B cell (primary cell): ENCODE data around the gene ALDH8A1. TPM values are rescaled to one million over a fixed set of nuclear protein-coding genes. Genes with fewer than 3 reads are reported as not detected.

Experiments used
- ATAC-seq: fragments of 200-7000 bp; cut with Tn5 transposase; one replicate; pipeline ENCODE4 v1.10.0; 2021; ENCODE audit warnings: low read depth, mild to moderate bottlenecking, moderate number of reproducible peaks, moderate library complexity
- CTCF ChIA-PET: fragments of 350-600 bp; sonication (Branson Sonifier 250); formaldehyde crosslinking; loops from one replicate; lab custom pipeline; 2021; ENCODE audit warnings: antibody characterized with exemption, inconsistent platforms; lab: Charles Lee
- POLR2A ChIA-PET: fragments of 350-600 bp; sonication (Branson Sonifier 250); formaldehyde crosslinking; loops from one replicate; lab custom pipeline; 2021; ENCODE audit warnings: antibody characterized with exemption; lab: Charles Lee
- DNase-seq: peaks from one replicate; pipeline ENCODE4 v3.0.0; 2013
- H2AFZ ChIP-seq: 2 replicates; pipeline ENCODE4 v1.6.1; 2012; ENCODE audit warnings: mild to moderate bottlenecking, low read depth, low read length; ENCODE audit not compliant: insufficient read depth, poor library complexity, severe bottlenecking
- H3K27ac ChIP-seq, 2 donors: 1 replicate in 1 of 2; 2 replicates in 1 of 2; pipeline ENCODE4 v1.5.1; 2012 to 2013; ENCODE audit warnings: low read length in 2 of 2, mild to moderate bottlenecking in 2 of 2, moderate library complexity in 1 of 2
- H3K27me3 ChIP-seq, 4 experiments: fragments of 200-600 bp in 1 of 4; sonication (generic) in 1 of 4; replicated peaks in 1 of 4; 1 replicate in 2 of 4; 2 replicates in 2 of 4; pipeline versions ENCODE4 v1.6.1 to v1.7.0; 2013 to 2016; ENCODE audit warnings: low read length in 3 of 4, mild to moderate bottlenecking in 2 of 4, mixed read lengths in 1 of 4, moderate library complexity in 1 of 4; ENCODE audit not compliant: insufficient read depth in 4 of 4, control insufficient read depth in 3 of 4; ENCODE audit errors: control extremely low read depth in 1 of 4
- H3K36me3 ChIP-seq, 2 experiments: replicated peaks in 1 of 2; 1 replicate in 1 of 2; 2 replicates in 1 of 2; pipeline versions ENCODE4 v1.6.1 to v1.7.1; 2013; ENCODE audit warnings: low read length in 1 of 2; ENCODE audit not compliant: insufficient read depth in 2 of 2, control insufficient read depth in 1 of 2; ENCODE audit errors: control extremely low read depth in 1 of 2, extremely low read depth in 1 of 2
- H3K4me1 ChIP-seq, 2 donors: fragments of 200-600 bp in 1 of 2; sonication (generic) in 1 of 2; 1 replicate in 1 of 2; 2 replicates in 1 of 2; pipeline versions ENCODE4 v1.5.1 to v1.6.1; 2013 to 2017; ENCODE audit warnings: low read length in 2 of 2; ENCODE audit not compliant: control insufficient read depth in 2 of 2, insufficient read depth in 2 of 2
- H3K4me2 ChIP-seq: replicated peaks from 2 replicates; pipeline ENCODE3; 2012; ENCODE audit warnings: mild to moderate bottlenecking, low read depth, low read length; ENCODE audit not compliant: poor library complexity, severe bottlenecking
- H3K4me3 ChIP-seq, 5 experiments: fragments of 200-600 bp in 1 of 5; sonication (generic) in 1 of 5; 1 replicate in 3 of 5; 2 replicates in 2 of 5; pipeline versions ENCODE4 v1.5.1 to v1.7.0; 2011 to 2016; ENCODE audit warnings: low read length in 4 of 5, mild to moderate bottlenecking in 4 of 5, low read depth in 2 of 5, control low read depth in 1 of 5, moderate library complexity in 1 of 5; ENCODE audit not compliant: insufficient read depth in 1 of 5; ENCODE audit errors: control extremely low read depth in 1 of 5, extremely low read depth in 1 of 5
- H3K79me2 ChIP-seq: fragments of 200-600 bp; sonication (generic); one replicate; pipeline ENCODE4 v1.6.0; 2016; ENCODE audit warnings: low read length; ENCODE audit not compliant: control insufficient read depth, insufficient read depth
- H3K9ac ChIP-seq: fragments of 200-600 bp; sonication (generic); 2 replicates; pipeline ENCODE4 v1.6.1; 2017; ENCODE audit warnings: mild to moderate bottlenecking, low read length, moderate library complexity
- H3K9me3 ChIP-seq, 3 donors: one replicate each; pipeline versions ENCODE4 v1.6.1 to v1.7.1; 2013; ENCODE audit warnings: low read length in 2 of 3; ENCODE audit not compliant: control insufficient read depth in 2 of 3, insufficient read depth in 1 of 3; ENCODE audit errors: control extremely low read depth in 1 of 3
- H4K20me1 ChIP-seq: 2 replicates; pipeline ENCODE4 v1.6.0; 2012; ENCODE audit warnings: mild to moderate bottlenecking, low read length; ENCODE audit not compliant: insufficient read depth, control insufficient read depth, poor library complexity, severe bottlenecking
- H3K27ac Mint-ChIP-seq: one replicate; pipeline ENCODE4 v1.8.0; 2021; ENCODE audit warnings: mixed read lengths
- H3K27me3 Mint-ChIP-seq: one replicate; pipeline ENCODE4 v1.8.0; 2021; ENCODE audit warnings: mixed read lengths
- H3K4me1 Mint-ChIP-seq: one replicate; pipeline ENCODE4 v1.8.0; 2021; ENCODE audit warnings: mixed read lengths
- H3K4me3 Mint-ChIP-seq: one replicate; pipeline ENCODE4 v1.8.0; 2021; ENCODE audit warnings: mixed read lengths
- H3K9me3 Mint-ChIP-seq: one replicate; pipeline ENCODE4 v1.8.0; 2022; ENCODE audit warnings: mixed read lengths; ENCODE audit not compliant: insufficient read depth
- EZH2 ChIP-seq: IDR thresholded peaks from 2 replicates; pipeline ENCODE4 v1.6.1; 2012; ENCODE audit warnings: borderline replicate concordance, low read depth, mild to moderate bottlenecking, moderate library complexity, low read length; ENCODE audit not compliant: insufficient read depth, poor library complexity, severe bottlenecking
- WGBS: methylation state at CpG from one replicate; pipeline ENCODE4 v1.1.5; 2013; ENCODE audit warnings: missing lambda C conversion rate; ENCODE audit not compliant: insufficient coverage; 5-methylcytosine and 5-hydroxymethylcytosine counted together
- intact Hi-C: fragments of 100-400 bp; cut with micrococcal nuclease; formaldehyde crosslinking; loops from one replicate; pipeline ENCODE4 v1.10.0; 2022
- polyA plus RNA-seq: library from polyadenylated mRNA; depleted of rRNA; stranded (reverse); fragments of >200 nt; gene quantifications from 2 replicates; pipeline ENCODE4 v1.2.3, GENCODE V29; 2012
- total RNA-seq, 2 donors: library from RNA; stranded (reverse); fragments of 120-200 nt in 1 of 2; gene quantifications; 1 replicate in 1 of 2; 2 replicates in 1 of 2; pipeline versions ENCODE4 v1.2.3 to v1.2.4, GENCODE V29; 2013 to 2022
- TF ChIP-seq, protein P1 (sequence below): fragments of 200-600 bp; IDR thresholded peaks from one replicate; pipeline ENCODE4 v1.8.0; 2022; ENCODE audit warnings: antibody characterized with exemption, mild to moderate bottlenecking

Gene ALDH8A1
- total and polyA plus RNA-seq, 2 donors (not counting 1 experiment from before 2014, with no cell fraction given): 0.49 to 1.1 TPM

DNA sequence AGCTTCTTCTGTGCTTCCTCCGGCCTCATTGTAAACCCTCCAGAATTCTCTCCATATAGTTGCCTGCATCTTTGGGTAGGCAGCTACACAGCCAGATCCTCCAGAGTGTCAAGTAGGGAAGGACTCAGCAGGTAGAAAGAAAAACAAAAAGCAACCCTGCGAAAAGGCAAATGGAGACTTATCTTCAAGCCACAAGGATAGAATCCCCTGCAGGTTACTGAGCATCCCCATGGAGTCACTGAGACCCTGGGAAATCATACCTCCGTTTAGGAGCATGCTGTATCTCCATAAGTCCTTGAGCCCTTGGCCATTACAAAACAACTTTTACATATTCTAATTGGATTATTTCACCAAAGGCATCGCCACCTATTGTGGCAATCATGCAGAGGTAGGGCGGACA, 28.6 kb downstream of the ALDH8A1 start:
- ChIA-PET CTCF (no interaction called here), POLR2A (no interaction called here)
- Histone ChIP-seq H3K9me3 (no peaks in the 10 kb centered on the region), H3K27ac (no peak overlapping the region), H3K27me3 (peaks cover 0 to 3% (median 0%) of the 10 kb centered on the region in 4 experiments), H3K4me2 (no peak overlapping the region), H3K79me2 (no peaks in the 10 kb centered on the region), H3K4me1 (no peaks in the 10 kb centered on the region), H3K4me3 (no peak overlapping the region), H4K20me1 (no peaks in the 10 kb centered on the region), H3K9ac (no peak overlapping the region), H3K36me3 (no peaks in the 10 kb centered on the region), H2AFZ (no peak overlapping the region)
- no peak for DNase-seq
- Mint-ChIP-seq H3K4me1 (no peaks in the 10 kb centered on the region), H3K9me3 (no peaks in the 10 kb centered on the region), H3K4me3 (no peak overlapping the region), H3K27ac (no peak overlapping the region), H3K27me3 (peaks cover 3% of the 10 kb centered on the region)
- TF ChIP-seq EZH2: no peak
- TF ChIP-seq, protein P1, sequence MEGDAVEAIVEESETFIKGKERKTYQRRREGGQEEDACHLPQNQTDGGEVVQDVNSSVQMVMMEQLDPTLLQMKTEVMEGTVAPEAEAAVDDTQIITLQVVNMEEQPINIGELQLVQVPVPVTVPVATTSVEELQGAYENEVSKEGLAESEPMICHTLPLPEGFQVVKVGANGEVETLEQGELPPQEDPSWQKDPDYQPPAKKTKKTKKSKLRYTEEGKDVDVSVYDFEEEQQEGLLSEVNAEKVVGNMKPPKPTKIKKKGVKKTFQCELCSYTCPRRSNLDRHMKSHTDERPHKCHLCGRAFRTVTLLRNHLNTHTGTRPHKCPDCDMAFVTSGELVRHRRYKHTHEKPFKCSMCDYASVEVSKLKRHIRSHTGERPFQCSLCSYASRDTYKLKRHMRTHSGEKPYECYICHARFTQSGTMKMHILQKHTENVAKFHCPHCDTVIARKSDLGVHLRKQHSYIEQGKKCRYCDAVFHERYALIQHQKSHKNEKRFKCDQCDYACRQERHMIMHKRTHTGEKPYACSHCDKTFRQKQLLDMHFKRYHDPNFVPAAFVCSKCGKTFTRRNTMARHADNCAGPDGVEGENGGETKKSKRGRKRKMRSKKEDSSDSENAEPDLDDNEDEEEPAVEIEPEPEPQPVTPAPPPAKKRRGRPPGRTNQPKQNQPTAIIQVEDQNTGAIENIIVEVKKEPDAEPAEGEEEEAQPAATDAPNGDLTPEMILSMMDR: no peak
- 96% methylated on average over 3 of the region's 5 CpGs for WGBS
- intact Hi-C loops: no loop called here
- ATAC-seq: no peak

DNA sequence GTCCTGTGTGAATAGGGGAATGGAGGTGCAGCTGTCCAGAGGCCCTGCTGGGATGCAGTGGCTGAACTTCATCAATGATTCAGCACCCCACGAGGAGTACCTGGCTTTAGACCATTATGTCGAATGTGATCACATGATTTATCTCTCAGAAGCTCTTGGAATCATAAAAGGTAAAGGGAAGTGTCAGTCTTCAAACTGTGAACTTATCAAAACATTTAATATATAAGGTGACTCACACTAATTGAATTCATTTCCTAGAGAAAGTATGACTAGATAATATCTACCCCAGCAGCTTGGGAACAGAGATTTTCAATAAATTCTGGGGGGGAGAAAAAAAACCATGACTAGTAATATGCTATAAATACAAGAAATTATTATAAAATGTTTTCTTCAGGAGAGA, 29.5 kb downstream of the ALDH8A1 start:
- H3K27me3 Mint-ChIP-seq: no peaks in the 10 kb centered on the region

More for the DNA sequence above, 29.5 kb downstream of the ALDH8A1 start:
- no peaks in the 10 kb centered on the region for H4K20me1 ChIP-seq
- WGBS: no CpG with 5 or more reads among the region's 2 CpGs
- no peak overlapping the region for H2AFZ ChIP-seq
- H3K36me3 ChIP-seq: no peaks in the 10 kb centered on the region
- H3K9me3 Mint-ChIP-seq: no peaks in the 10 kb centered on the region
- H3K4me3 Mint-ChIP-seq: no peak overlapping the region
- H3K27me3 ChIP-seq: no peaks in the 10 kb centered on the region
- H3K4me2 ChIP-seq: no peak overlapping the region
- no peak overlapping the region for H3K27ac Mint-ChIP-seq
- no peak for ATAC-seq
- no peak overlapping the region for H3K9ac ChIP-seq
- H3K4me1 ChIP-seq: no peaks in the 10 kb centered on the region
- TF ChIP-seq EZH2: no peak
- TF ChIP-seq, protein P1: no peak
- no peaks in the 10 kb centered on the region for H3K9me3 ChIP-seq
- no peak overlapping the region for H3K4me3 ChIP-seq
- intact Hi-C loops: no loop called here
- no peaks in the 10 kb centered on the region for H3K79me2 ChIP-seq
- no peak overlapping the region for H3K27ac ChIP-seq
- no peaks in the 10 kb centered on the region for H3K4me1 Mint-ChIP-seq
- POLR2A ChIA-PET: no interaction called here
- no peak for DNase-seq
- CTCF ChIA-PET: interaction anchor here (0.6 to 2.7 kb wide), 2 partner anchors 20 to 342 kb away, joined by 3 to 23 read pairs; no protein-coding TSS in a partner anchor
